A549 treated with CORT108297 at 1 μM for 4 hours (cell line): ENCODE data around the gene NOM1. TPM values are rescaled to one million over a fixed set of nuclear protein-coding genes. Genes with fewer than 3 reads are reported as not detected.

ENCODE experiments used
- total RNA-seq: library from RNA; stranded (reverse); fragments of 200-300 nt; extraction: Qiagen RNA extraction; gene quantifications from 5 replicates; pipeline ENCODE4 v1.2.3, GENCODE V29; 2022

Gene NOM1, protein sequence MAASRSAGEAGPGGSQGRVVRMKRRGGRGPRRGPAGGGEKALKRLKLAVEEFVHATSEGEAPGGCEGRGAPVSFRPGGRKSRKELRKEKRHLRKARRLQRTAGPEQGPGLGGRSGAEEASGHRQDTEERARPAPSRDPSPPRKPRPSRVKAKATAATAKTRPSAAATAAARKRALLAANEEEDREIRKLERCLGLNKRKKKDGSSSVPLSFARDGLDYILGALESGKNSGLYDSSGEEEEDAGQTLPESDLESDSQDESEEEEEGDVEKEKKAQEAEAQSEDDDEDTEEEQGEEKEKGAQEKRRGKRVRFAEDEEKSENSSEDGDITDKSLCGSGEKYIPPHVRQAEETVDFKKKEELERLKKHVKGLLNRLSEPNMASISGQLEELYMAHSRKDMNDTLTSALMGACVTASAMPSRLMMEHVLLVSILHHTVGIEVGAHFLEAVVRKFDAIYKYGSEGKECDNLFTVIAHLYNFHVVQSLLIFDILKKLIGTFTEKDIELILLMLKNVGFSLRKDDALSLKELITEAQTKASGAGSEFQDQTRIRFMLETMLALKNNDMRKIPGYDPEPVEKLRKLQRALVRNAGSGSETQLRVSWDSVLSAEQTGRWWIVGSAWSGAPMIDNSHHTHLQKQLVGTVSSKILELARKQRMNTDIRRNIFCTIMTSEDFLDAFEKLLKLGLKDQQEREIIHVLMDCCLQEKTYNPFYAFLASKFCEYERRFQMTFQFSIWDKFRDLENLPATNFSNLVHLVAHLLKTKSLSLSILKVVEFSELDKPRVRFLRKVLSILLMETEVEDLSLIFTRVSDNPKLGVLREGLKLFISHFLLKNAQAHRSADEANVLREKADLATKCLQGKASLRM
- 18.7 to 21.5 TPM (median 19.7 TPM) in 5 replicates for total RNA-seq

DNA sequence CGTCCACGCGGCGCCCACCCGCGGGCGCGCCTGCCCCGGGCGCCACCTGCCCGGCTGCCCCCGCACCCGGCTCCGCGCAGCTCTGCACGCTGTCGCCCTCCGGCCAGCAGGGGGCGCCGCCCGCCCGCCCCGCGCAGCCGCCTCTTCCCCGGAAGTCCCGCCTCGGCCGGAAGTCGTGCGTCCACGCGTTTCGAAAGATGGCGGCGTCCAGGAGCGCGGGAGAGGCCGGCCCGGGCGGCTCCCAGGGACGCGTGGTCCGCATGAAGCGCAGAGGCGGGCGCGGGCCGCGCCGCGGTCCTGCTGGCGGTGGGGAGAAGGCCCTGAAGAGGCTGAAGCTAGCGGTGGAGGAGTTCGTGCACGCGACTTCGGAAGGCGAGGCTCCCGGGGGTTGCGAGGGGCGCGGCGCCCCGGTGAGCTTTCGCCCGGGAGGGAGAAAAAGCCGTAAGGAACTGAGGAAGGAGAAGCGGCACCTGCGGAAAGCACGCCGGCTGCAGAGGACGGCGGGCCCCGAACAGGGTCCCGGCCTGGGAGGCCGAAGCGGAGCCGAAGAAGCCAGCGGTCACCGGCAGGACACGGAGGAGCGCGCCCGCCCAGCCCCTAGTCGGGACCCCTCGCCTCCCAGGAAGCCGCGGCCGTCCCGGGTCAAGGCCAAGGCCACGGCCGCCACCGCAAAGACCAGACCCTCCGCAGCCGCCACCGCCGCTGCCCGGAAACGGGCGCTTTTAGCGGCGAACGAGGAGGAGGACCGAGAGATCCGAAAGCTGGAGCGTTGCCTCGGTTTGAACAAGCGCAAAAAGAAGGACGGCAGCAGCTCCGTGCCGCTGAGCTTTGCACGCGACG is at the start of gene NOM1:
TSS of gene NOM1 (plus strand) at position 172 of the 840 bp plus-strand sequence. CDS start at position 198, 26 bp downstream.

DNA sequence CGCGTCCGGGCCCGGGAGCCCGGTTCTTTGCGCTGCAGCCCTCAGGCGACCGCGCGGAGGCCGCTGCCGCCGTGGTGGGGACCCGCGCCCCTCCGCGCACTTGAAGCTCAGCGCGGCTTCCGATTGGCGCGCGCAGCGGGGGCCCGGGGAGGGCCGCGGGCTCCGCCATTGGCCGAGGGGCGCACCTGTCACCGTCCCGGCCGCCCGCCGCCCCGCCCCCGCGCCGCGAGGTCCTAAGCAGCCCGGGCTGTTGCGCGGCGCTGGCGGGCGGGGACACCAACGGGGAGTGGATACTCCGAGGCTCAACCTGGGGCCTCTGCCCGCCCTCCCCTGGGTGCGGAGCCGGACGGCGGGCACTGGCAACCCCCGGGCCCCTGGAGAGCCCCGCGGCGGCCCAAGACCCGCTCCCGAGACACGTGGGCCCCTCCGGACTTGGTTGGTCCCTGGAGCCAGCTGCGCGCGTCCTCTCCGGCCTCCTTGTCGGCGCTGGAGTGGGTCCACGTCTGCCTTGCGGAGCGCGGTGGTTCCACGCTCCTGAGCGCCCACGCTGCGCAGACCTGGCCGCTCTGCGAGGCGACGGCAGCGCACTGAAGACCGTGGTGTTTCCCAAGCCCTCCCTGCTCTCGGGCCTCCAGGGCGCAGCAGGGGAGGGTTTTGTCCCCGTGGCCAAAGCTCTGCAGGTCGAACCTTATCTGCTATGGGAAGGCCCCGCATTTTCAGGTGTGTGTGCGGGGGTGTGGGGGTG is 61.2 kb downstream of the NOM1 start, which contains the start of gene MNX1:
TSS of gene MNX1 (minus strand) at position 76 of the 745 bp plus-strand sequence. CDS start 313 bp downstream, outside the sequence.

Other genes starting within 250 kb of the NOM1 start
- gene LMBR1, start 56.5 kb upstream of the NOM1 start, total RNA-seq, result 21.6 to 30.4 TPM (median 28.1 TPM) in 5 replicates
- gene MNX1, start 61.0 kb downstream of the NOM1 start, total RNA-seq, result 3.9 to 6.5 TPM (median 5.0 TPM) in 5 replicates
- gene UBE3C, start 189.2 kb downstream of the NOM1 start, total RNA-seq, result 54.7 to 70.1 TPM (median 66.6 TPM) in 5 replicates